ACC112 (cell line): ENCODE results near the gene JAK1.

ENCODE experiments used
- H2AFZ ChIP-seq: fragments of 200-600 bp; sonication (generic); one replicate; pipeline ENCODE4 v1.6.0; 2017; ENCODE audit warnings: antibody characterized with exemption, low read length; ENCODE audit not compliant: unreplicated experiment
- H3K27ac ChIP-seq: fragments of 200-600 bp; sonication (generic); 2 replicates; pipeline ENCODE4 v1.5.1; 2014; ENCODE audit warnings: low read depth, mild to moderate bottlenecking, antibody characterized with exemption, low read length, moderate library complexity
- H3K27me3 ChIP-seq: fragments of 200-600 bp; sonication (generic); 2 replicates; pipeline ENCODE4 v1.6.1; 2014; ENCODE audit warnings: mild to moderate bottlenecking, antibody characterized with exemption, low read length, moderate library complexity, mixed read lengths; ENCODE audit not compliant: insufficient read depth
- H3K36me3 ChIP-seq: fragments of 200-600 bp; sonication (generic); 2 replicates; pipeline ENCODE4 v1.6.1; 2016; ENCODE audit warnings: mild to moderate bottlenecking, antibody characterized with exemption, low read length, moderate library complexity, mixed read lengths; ENCODE audit not compliant: insufficient read depth
- H3K4me1 ChIP-seq: fragments of 200-600 bp; sonication (generic); one replicate; pipeline ENCODE4 v1.6.1; 2016; ENCODE audit warnings: low read length, mixed read lengths; ENCODE audit not compliant: insufficient read depth, unreplicated experiment, control insufficient read depth
- H3K4me3 ChIP-seq: fragments of 200-600 bp; sonication (generic); 2 replicates; pipeline ENCODE4 v1.5.1; 2014; ENCODE audit warnings: mild to moderate bottlenecking, low read depth, low read length
- H3K79me2 ChIP-seq: fragments of 200-600 bp; sonication (generic); one replicate; pipeline ENCODE4 v1.6.0; 2016; ENCODE audit warnings: low read length; ENCODE audit not compliant: control insufficient read depth, unreplicated experiment, insufficient read depth

The JAK1 gene

GRCh38 chr1:64841330-64842065 is 124.9 kb downstream of the JAK1 start:
- H3K79me2 ChIP-seq: no peaks in the 10 kb centered on the region

GRCh38 chr1:64839732-64840405 is 126.5 kb downstream of the JAK1 start:
- Histone ChIP-seq H3K79me2 (no peaks in the 10 kb centered on the region), H3K27me3 (no peaks in the 10 kb centered on the region), H3K36me3 (peaks cover 16% of the 10 kb centered on the region; the same call in 1 of the 2 replicates), H3K27ac (no peak overlapping the region), H3K4me1 (peaks cover 18% of the 10 kb centered on the region), H2AFZ (no peak overlapping the region), H3K4me3 (no peak overlapping the region)

More at GRCh38 chr1:64841330-64842065, 124.9 kb downstream of the JAK1 start:
- Histone ChIP-seq H3K4me1 (peaks cover 14% of the 10 kb centered on the region), H3K36me3 (peaks cover 16% of the 10 kb centered on the region; the same call in 1 of the 2 replicates), H3K27ac (no peak overlapping the region), H3K4me3 (no peak overlapping the region), H2AFZ (no peak overlapping the region), H3K27me3 (no peaks in the 10 kb centered on the region)

- Histone ChIP-seq H3K36me3 (peaks cover 22% of the 10 kb centered on the region), H3K27ac (no peak overlapping the region), H3K4me1 (peaks cover 23% of the 10 kb centered on the region), H3K27me3 (no peaks in the 10 kb centered on the region), H3K79me2 (no peaks in the 10 kb centered on the region), H3K4me3 (no peak overlapping the region), H2AFZ (no peak overlapping the region)
Measured at GRCh38 chr1:64839261-64839660, 127.1 kb downstream of the JAK1 start.

- Histone ChIP-seq H3K4me1 (peaks cover 23% of the 10 kb centered on the region), H3K27me3 (no peaks in the 10 kb centered on the region), H3K36me3 (peaks cover 30% of the 10 kb centered on the region)
Measured at GRCh38 chr1:64838486-64838885, 127.9 kb downstream of the JAK1 start.

GRCh38 chr1:64836802-64837201 is 129.5 kb downstream of the JAK1 start:
- Histone ChIP-seq H2AFZ (no peak overlapping the region), H3K4me3 (no peak overlapping the region), H3K36me3 (peaks cover 38% of the 10 kb centered on the region), H3K27ac (no peak overlapping the region), H3K4me1 (peaks cover 13% of the 10 kb centered on the region), H3K79me2 (no peaks in the 10 kb centered on the region), H3K27me3 (no peaks in the 10 kb centered on the region)

More at GRCh38 chr1:64838486-64838885, 127.9 kb downstream of the JAK1 start:
- Histone ChIP-seq H3K79me2 (no peaks in the 10 kb centered on the region), H3K27ac (no peak overlapping the region), H3K4me3 (no peak overlapping the region), H2AFZ (no peak overlapping the region)

- H3K27ac ChIP-seq: no peak overlapping the region
- peaks cover 9% of the 10 kb centered on the region for H3K4me1 ChIP-seq
- no peak overlapping the region for H3K4me3 ChIP-seq
Measured at GRCh38 chr1:64834734-64835133, 131.6 kb downstream of the JAK1 start.

GRCh38 chr1:64830030-64830651 is 136.2 kb downstream of the JAK1 start:
- H2AFZ ChIP-seq: no peak overlapping the region

More at GRCh38 chr1:64834734-64835133, 131.6 kb downstream of the JAK1 start:
- Histone ChIP-seq H3K79me2 (no peaks in the 10 kb centered on the region), H3K36me3 (peaks cover 38% of the 10 kb centered on the region), H3K27me3 (no peaks in the 10 kb centered on the region), H2AFZ (no peak overlapping the region)

GRCh38 chr1:64829411-64830029 is 136.8 kb downstream of the JAK1 start:
- no peak overlapping the region for H3K27ac ChIP-seq
- H3K79me2 ChIP-seq: no peaks in the 10 kb centered on the region
- peaks cover 2% of the 10 kb centered on the region for H3K4me1 ChIP-seq
- H2AFZ ChIP-seq: no peak overlapping the region
- H3K27me3 ChIP-seq: no peaks in the 10 kb centered on the region
- no peak overlapping the region for H3K4me3 ChIP-seq
- H3K36me3 ChIP-seq: peaks cover 19% of the 10 kb centered on the region

More at GRCh38 chr1:64830030-64830651, 136.2 kb downstream of the JAK1 start:
- Histone ChIP-seq H3K27ac (no peak overlapping the region), H3K4me3 (no peak overlapping the region), H3K27me3 (no peaks in the 10 kb centered on the region), H3K79me2 (no peaks in the 10 kb centered on the region), H3K4me1 (peaks cover 8% of the 10 kb centered on the region), H3K36me3 (peaks cover 22% of the 10 kb centered on the region)

- no peaks in the 10 kb centered on the region for H3K79me2 ChIP-seq
- H3K27me3 ChIP-seq: no peaks in the 10 kb centered on the region
- H3K4me3 ChIP-seq: no peak overlapping the region
- H3K4me1 ChIP-seq: peaks cover 3% of the 10 kb centered on the region
- H2AFZ ChIP-seq: no peak overlapping the region
- no peak overlapping the region for H3K27ac ChIP-seq
- peaks cover 12% of the 10 kb centered on the region; the same call in 1 of the 2 replicates for H3K36me3 ChIP-seq
Measured at GRCh38 chr1:64828829-64829228, 137.5 kb downstream of the JAK1 start.

GRCh38 chr1:64826991-64827390 is 139.4 kb downstream of the JAK1 start:
- Histone ChIP-seq H3K79me2 (no peaks in the 10 kb centered on the region), H2AFZ (no peak overlapping the region), H3K27ac (no peak overlapping the region), H3K4me3 (no peak overlapping the region), H3K36me3 (no peaks in the 10 kb centered on the region), H3K4me1 (peaks cover 19% of the 10 kb centered on the region), H3K27me3 (no peaks in the 10 kb centered on the region)
